GM15510 (cell line): ENCODE results near the gene CPNE7.

Experiments
- POLR2A ChIP-seq: IDR thresholded peaks from 3 replicates; pipeline ENCODE4 v1.6.1; 2011; ENCODE audit warnings: borderline replicate concordance; ENCODE audit not compliant: insufficient read length; ENCODE audit errors: extremely low read depth

CPNE7 gene

DNA sequence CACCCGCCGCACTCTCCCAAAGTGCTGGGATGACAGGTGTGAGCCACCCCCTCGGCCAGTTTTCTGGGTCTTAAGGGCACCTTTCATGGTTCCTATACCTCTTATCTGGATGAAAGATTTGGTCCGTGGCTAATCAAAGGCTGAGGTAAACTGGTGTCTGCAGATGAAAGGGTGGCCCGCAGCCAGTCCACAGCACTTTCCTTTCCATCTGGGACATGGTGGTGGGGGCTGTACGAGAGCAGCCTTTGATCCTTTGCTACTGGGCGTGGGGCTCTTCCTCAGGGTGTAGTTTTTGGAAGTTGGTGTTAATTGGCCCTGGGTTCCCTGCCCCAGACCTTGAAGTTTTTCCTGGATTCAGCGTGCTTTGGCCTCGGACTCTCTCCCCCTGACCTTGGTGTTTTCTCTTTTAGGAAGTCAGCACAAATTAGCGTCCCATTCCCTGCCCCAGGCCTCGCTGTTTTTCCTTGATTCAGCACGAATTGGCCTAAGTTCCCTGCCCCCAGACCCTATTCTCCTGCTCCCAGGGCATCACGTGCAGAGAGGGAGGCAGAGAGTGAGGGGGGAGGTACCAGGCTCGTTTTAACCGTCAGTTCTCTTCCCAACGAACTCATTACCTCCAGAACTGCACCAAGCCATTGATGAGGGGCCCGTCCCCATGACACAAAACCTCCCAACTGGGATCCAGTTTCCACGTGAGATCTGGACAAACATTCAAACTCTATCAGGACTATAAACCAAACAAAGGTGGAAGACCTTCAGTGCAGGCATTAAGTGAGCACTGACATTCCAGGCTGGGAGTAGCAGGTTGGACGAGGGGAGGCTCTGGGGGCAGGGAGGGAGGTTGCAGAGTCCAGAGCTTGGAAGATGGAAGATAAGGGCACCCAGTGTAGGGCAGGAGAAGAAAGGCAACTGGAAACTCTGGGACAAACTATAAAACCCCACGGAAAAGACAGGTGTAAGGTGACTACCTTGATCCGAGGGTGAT lies 49.5 kb downstream of the CPNE7 start:
- no peak for TF ChIP-seq POLR2A

DNA sequence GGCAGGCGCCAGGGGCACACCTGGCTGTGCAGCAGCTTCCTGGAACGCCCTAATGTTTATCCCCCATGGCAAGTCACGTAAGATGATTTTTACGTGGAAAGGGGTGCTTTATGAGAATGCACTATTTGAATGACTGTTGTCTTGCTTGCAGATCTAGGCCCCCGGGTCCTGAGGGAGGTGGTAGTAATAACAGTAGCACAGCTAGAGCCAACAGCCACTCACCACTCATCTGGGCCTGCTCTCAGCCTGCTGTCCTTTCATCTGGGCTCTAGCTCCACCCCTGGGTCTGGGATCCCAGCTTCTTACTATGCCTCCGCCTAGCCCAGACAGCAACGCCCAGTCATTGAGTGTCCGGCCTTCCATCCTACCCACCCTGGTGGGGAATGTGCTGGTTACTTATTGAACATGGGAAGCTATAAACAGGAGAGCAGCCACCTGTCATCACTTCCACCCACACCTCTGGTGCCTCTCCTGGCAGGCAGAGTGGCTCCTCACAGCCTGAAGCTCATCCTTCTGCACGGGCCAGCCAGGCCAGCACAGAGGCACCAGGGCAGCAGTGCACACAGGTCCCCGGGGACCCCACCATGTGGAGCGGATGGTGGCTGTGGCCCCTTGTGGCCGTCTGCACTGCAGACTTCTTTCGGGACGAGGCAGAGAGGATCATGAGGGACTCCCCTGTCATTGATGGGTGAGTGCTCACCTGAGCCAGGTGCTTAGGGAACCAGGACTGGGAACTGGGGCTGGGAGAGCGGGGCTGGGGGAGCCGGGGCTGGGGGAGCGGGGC lies 54.5 kb downstream of the CPNE7 start:
- TF ChIP-seq POLR2A, result no peak

DNA sequence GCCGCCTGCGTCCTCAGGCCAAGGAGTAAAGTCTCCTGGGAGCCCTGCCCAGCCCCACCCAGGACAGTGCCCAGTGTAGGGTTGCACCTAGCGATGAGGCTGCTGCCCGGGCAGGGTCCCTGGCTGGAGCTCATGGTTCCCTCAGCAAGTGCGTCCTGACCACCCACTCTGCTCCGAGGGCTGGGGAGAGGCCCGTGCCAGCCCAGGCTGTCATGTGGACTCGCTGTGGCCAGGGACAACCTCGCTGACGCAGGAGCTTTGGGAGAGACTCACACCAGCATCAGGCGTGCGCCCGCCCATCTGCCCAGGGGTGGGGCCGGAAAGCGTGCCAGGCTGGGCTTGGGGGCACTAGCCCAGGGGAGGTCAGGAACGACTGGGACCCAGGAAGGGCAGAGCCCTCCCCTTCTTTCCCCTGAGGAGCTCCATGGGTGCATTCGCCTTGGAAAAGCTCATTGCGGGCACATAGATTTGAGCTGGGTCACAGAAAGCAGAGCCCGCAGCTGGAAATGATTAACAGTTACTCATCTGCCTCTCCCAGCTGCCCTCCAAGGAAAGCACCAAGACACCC lies 57.6 kb downstream of the CPNE7 start:
- no peak for TF ChIP-seq POLR2A

DNA sequence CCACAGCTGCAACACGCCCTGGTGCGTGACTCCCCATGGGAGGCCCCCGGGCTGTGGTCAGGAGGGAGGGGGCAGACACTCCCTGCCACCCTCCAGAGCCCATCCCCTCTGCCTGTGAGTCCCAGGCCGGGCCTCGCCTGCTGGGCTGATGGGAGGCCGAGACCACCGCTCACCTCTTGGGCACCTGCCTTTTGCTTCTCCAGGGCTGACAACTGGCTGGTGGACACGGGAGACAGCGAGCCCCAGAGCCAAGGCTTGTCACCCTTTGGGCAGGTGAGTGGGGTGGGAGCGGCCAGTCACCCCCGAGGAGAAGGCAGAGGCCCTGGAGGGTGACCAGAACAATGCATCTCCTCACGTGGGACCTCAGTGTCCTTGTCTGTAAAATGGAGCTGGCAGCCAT lies 61.1 kb downstream of the CPNE7 start:
- TF ChIP-seq POLR2A, result no peak

DNA sequence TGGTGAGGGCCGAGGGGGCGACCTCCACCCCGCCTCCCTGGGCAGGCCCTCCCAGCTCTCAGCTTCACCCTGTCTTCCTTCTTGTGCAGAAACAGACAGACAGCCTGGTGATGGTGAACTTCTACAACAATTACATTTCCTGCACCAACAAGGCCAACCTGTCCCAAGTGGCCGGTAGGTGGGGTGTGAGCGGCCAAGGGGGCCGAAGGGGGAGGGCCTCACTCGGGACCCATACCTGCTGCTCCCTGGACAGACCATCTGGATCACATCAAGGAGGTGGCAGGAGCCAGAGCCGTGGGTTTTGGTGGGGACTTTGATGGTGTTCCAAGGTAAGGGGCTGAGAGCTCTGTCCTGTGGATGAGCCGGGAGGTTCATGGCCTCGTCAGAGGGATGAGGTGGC lies 61.8 kb downstream of the CPNE7 start:
- TF ChIP-seq POLR2A, result no peak

DNA sequence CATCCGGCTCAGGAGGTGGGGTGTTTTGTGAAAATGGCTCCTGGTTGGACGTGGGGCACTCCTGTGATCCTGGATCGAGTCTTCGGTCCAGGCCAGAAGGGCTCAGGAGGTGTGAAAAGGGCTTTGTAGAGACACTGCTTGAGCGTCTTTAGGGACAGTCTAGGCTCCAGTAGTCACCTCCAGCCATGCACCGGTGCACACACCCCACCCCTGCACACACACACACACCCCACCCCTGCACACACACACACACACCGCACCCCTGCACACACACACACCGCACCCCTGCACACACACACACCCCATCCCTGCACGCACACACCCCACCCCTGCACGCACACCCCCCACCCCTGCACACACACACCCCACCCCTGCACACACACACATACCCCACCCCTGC lies 62.9 kb downstream of the CPNE7 start:
- no peak for TF ChIP-seq POLR2A

DNA sequence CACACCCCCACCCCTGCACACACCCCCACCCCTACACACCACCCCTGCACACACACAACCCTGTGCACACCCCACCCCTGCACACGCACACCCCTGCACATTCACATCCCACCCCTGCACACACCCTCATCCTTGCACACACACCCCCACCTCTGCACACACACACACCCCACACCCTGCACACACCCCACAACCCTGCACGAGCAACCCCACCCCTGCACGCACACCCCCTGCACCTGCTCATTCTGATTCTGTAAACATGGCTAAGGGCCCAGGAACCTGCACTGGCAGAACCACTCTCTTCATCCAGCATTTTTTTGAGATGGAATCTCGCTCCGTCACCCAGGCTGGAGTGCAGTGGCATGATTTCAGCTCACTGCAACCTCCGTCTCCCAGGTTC lies 63.8 kb downstream of the CPNE7 start:
- no peak for TF ChIP-seq POLR2A

DNA sequence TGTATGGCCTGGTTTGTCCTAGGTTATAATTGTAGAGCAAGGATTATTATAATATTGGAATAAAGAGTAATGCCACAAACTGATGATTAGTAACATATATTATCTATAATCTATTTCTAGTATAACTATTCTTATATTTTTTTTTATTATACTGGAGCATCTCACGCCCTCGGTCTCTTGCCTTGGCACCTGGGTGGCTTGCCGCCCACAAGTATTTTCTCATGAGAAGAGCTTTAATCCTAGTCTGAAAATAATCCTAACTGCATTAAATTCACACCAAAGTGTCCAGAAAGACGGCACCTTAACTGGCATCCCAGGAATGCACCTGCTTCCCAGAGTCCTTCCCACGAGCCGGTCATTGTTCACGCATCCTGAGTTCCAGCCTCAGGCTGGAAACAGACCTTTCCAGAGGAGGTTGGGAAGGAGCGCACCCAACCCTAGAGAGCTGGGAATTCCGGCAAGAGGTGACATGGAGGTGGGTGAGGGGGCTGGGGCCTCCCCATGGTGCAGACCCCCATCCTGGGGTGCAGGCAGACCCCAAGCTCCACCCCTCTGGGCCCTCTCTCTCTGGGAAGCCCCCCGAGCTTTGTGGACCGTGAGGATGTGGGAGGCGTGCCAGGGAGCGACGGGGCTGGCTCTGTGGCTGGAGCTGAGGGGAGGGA lies 66.0 kb downstream of the CPNE7 start:
- TF ChIP-seq POLR2A, result no peak

DNA sequence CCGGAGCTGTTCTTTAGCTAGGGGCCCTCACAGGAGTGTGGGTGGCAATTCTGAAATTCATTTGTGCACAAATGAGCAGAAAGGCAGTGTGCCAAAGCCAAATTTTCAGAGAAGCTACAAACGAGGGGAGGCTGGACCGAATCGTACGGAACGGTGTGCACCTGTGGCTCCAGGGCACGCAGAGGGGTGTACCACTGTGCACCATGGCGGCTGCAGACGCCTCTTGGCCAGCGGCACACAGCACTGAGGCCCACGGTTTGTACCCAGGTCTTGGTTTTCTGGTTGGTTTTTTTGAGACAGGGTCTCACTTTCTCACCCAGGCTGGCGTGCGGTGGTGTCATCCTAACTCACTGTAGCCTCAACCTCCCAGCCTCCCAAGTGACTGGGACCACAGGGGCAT lies 67.0 kb downstream of the CPNE7 start:
- no peak for TF ChIP-seq POLR2A

DNA sequence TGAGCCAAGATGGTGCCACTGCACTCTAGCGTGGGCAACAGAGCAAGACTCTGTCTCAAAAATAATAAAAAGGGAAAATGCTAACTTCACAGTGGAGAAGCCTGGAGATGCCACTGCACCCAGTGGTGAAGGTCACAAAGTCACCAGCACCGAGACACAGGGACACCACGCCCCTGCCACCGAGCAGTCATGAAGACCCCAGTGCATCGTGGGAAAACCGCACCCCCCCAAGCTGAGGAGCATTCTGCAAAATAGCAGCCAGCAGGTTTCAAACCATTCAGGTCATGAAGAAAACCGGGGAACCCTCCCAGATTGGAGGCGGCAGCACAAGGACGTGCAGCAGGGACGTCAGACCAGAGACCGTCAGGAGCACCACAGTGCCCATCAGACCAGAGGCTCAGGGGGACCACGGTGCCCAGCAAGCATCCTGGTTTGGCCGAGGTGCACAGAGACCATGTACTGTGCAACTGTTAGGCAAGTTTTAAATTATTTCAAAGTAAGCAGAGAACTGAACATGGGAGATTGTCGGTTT lies 68.3 kb downstream of the CPNE7 start:
- TF ChIP-seq POLR2A, result no peak

DNA sequence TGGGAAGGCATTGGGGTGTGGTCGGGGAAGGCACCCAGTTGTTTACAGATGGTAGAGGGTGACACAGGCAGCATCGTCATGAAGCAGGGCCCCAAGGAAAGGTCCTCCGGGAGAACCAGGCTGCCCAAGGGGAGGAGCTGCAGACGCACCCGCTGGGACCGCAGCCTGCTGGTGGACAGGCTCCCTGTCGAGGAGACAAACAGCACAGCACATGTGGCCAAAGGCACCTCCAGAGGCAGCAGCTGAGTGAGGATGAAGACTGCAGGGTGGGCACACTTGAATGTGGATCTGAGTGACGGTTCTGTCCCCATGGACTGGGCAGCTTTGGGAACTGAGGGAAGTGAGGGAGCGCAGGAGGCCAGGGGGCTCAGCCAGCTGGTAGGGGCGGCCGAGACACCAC lies 69.6 kb downstream of the CPNE7 start:
- TF ChIP-seq POLR2A, result no peak

DNA sequence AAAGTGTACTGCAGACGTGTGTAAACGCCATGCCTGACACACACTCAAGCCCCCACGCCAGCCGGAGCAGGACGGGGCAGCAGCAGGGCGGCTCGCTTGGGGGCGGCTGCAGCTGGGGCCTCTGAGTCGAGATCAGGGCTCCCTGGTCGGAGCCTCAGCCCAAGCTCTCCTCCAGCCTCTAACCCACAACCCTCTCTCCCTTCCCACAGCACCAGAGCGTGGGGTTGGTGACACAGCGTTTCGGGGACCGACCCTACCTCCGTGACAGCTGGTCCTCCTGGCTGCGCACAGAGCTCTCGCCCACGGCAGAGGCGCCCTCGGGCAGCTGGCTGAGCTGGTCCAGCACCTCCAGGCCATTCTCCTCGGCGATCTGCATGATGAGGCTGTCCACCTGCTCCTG lies 70.7 kb downstream of the CPNE7 start:
- TF ChIP-seq POLR2A, result no peak
